GM18502 (cell line): ENCODE data around the gene PLXNB1.
"Not testable (repeated sequence)": the region's sequence is repeated elsewhere in the genome, so short reads cannot be mapped to it uniquely, and the experiment has no call there.

ENCODE experiments used
- ATAC-seq: cut with Tn5 transposase; IDR thresholded peaks from one replicate; pipeline ENCODE4 v1.9.1; 2021; ENCODE audit warnings: mild to moderate bottlenecking; ENCODE audit not compliant: unreplicated experiment, poor library complexity

The PLXNB1 gene

DNA sequence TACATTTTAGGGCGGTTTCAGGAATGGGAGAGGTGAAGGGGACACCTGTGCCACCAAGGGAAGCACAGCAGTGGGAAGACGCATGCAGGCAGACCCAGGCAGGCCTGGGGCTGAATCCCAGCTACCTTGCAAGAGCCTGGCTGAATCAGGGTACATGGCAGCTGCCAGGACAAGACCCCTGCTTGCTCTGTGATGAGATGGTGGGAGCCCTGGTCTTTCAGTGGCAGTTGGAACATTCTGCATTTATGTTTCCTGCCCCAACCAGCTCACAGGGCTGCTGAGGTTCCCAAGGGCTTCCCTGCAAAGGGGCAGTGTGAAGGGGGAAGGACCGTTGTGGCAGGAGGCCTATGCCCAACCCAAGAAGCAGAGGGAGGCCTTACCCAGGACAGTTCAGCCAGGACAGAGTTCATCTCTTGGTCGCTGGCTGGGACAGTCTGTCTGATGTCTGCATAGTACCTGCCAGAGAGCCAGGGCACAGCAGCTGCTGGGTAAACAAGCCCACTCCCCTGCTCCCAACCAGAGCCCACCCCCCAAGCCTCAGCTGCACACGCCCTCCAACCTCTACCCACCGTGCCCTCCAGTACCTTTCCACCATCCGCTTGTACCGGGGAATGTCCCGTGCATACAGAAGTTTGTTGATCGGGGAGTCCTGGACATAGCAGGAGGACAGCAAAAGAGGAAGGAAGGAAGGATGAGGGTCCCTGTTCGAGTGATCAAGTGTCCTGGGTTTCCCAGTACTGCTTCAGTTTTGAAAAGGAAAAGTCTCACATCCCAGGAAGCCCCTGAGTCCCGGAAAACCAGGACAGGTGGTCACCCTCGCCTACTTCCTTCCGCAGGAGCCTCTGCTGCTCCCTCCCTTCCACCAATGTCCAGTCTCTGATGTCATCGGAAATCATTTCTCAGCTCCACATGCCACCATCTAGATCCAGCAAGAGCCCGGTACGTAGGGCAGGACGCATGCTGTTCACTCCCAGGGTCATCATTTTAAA is 23.1 kb downstream of the PLXNB1 start:
- ATAC-seq = no peak

DNA sequence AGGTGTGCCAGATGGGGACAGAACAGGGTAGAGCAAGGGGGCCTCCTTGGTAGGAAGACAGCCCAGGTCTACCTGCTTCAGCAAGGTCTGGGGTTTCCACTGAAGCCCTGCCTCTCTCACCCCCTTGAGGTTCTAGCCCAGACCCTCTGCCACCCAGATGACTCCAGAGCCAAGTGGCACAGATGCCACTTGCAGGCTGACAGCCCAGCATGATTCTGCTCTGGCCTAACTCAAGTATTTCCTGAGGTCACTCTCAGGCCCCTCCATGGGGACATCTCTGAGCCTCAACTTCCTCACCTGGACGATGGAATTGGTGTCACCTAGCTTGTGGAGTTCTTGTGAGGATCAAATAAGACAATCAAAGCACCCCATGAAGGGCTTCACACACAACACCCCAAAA is 23.9 kb downstream of the PLXNB1 start:
- ATAC-seq = no peak

DNA sequence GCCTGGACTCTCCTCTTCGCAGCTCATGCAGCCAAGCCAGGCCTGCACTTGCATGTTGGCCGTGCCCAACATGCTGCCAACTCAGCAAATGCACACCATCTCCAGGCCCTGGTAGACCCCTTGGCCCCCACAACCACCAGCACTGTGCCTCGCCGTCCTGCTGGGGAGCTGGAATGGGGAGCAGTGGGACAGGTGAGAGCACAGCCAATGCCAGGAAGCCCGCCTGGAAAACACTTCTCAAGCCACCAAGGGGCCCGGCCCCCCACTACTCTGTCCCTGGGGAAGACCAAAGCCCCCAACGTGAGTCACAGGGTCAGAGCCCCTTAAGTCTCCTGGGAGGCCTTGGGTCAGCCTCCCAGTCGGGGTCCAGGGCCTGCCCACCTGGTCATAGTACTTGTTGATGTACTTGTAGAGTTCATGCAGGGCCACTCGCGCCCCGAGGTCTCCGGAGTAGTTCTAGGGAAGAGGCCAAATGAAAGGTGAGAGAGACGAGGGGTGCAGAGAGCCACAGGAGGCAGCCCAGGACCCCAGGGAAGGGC is 24.5 kb downstream of the PLXNB1 start:
- no peak for ATAC-seq

DNA sequence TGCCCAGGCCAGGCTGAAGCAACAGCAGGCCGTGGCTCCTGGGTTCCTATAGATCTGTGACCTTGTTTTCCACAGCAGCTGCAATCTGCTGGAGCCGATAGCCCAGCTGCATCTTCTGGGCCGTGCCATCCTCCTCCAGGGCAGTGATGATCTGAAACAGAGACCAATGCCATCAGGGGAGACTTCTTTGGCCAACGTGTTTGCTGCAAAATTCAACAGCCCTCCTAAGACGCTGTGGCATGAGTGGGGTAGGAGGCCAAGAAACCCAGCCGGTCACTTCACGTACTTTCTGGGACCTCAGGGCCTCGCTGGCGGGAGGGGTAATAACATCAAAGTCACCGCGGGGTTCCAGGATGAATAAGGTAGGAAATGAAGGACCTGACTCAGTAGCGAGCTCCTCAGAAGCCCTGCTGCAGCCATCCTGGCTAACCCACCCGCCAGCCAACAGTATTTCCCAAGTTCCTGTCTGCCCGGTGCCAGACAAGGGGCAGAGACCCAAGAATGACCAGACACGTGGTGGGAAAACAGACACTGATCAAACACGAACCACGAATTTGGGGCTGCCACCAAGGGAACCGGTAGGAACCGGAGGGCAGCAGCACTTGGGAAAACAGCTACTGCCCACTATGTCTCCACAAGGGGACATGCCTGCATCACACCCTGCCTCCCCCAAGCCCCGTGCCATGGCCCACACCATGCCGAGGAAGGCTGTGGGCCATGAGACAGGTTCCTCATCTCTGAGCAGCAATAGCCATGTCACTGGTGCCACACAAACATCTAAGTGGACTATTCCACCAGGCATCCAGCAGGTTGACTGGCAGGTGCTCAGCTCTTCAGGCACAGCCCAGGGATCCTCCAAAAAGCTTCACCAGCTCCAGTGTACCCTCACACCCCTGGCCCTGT is 25.2 kb downstream of the PLXNB1 start:
- ATAC-seq = no peak

DNA sequence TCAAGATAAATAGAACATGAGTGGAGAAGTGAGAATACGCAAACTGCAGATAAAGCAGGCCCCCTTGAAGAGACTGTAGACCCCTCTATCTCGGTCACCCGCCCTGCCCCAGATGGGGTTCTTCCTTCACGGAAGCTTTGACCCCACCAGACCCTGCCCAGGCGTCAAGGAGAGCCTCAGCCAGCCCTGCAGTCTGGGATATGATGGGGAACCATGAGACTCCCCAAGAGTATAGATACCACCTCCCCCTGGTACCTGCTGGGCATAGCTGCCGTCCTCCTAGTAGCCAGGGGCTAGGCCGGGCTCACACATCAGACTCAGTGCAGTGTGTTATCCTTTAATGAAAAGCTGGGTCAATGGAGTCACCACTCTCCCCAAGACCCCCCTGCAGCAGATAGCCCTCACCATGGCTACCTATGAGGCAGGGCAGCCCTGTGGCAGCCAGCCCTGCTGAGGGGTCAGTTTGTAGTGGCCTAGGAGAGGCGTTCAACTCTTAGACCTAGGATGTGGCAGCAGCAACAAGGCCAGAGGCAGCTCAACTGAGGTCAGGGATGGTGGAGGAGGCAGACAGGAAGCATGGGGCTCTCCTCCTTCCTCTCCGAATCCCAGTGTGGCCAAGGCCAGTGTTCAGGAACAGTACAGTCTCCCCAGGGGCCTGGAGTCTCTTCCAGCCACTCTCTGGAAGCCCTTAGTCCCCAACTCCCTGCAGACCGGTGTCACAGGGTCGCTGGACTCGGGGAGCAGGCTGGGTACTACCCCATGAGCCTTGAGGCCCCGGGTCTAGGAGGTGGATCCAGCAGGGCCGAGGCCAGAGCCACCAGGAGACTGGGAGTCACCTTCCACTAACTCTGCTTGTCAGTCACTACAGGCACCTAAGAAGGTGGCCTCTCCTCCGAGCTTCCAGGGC is 26.1 kb downstream of the PLXNB1 start:
- ATAC-seq = no peak

DNA sequence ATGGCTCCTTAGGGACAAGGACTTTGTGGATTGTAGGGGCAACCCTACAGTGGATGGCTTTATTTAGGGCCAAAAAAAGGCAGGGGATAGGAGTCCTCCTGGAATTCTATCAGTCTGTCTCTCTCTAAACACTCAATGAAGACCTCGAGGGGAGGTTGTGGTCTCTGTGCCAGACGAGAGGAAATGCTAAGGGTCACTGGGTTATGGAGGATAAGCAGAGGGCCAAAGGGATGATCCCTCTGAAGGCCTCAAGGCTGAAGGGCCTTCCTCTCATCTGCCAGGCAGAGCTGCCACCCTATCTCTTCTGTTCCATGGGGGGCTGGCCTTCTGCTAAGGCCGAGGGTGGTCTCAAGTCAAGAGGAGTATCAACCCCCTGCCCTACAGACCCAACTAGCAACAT is 27.0 kb downstream of the PLXNB1 start:
- ATAC-seq = no peak

DNA sequence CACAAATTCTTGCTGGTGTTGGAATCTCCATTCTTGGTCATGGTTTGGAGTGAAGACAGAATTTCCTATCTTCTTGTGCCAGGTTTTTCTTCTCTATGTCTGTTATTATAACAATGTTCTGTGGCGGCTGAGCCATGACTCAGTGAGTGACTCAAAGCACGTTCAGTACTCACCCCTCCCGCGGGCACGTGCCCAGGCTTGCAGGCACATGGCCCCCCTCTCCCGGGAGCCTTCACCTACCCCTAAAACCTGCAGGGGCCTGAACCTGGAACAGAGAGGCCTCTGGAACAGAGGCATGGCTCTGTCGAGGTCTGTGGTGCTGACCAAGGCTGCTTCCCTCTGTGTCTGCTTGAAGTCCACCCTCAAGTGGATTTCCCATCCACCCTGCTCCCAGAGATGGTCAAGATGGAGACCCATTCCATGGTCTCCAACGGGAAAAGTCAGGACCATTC is 27.6 kb downstream of the PLXNB1 start:
- ATAC-seq = no peak

DNA sequence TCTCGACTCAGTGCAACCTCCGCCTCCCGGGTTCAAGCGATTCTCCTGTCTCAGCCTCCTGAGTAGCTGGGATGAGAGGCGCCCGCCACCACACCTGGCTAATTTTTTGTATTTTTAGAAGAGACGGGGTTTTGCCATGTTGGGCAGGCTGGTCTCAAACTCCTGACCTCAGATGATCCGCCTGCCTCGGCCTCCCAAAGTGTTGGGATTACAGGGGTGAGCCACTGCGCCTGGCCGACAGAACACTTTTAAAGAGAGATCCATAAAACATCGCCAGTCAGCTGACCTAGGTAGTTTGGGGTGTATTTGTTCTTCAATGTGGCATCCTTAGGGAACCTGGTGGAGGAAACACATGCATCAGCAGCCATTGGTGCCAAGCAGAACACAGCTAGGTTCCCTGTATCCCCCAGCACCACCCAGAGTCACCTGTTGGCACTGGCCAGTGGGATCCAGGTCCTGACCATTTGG is 28.4 kb downstream of the PLXNB1 start:
- ATAC-seq = not testable (repeated sequence)

DNA sequence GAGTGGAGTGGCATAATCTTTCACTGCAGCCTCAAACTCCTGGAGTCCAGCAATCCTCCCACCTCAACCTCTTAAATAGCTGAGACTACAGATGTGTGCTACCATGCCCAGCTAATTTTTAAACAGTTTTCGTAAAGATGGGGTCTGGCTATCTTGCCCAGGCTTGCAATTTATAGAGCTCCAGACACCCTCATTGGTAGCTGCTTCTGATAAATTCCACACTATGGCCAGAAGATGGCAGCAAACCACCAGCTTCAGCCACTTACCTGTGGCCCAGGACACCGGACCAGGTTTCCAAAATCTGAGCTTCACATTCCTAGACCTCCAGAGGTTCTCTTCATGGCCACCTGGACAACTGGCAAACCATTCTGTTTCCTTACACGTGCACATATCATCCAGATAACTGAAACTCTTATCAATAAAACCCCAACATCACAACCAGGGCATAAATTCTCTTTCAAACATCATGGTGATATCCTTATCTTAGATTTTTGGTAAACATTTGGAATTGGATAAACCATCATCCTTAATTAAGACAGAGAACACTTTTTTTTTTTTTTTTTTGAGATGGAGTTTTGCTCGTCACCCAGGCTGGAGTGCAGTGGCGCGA is 29.0 kb downstream of the PLXNB1 start:
- ATAC-seq = no peak

DNA sequence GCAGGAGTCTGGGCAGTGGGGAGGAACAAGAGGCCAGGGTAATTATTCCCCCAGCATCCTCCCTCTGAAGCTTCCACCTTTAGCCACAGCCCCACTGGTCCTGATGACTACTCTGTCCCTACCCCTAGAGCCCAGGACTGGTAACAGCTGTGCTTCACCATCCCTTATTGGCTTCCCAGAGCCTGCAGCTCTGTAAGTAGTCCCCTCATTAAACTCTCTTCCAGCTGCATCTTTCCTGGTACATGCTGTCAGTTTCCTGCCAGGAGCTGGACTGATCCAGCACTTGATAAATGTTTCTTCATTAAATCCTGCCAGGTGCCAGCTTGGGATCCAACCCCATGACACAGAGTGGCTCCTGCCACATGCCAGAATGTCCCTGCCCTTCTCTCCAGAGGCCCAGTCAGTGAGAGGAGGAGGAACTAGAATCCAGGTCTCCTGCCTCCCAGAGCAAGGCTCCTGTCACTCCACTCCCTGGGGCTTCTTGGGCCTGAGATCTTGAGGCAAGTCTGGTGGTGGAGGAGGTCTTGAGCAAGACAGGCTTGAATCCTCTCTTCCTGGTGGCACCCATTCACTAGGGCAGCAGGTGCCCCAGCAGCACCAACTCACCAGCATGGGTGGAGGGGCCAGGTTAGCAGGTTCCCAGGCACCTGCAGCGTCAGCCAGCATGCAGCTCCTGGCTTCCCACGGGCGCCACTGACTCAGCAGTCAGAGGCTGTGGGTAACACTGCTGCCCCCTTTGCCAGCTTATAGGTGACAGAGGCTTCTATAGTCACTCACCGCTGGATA is 30.3 kb downstream of the PLXNB1 start:
- ATAC-seq = no peak

DNA sequence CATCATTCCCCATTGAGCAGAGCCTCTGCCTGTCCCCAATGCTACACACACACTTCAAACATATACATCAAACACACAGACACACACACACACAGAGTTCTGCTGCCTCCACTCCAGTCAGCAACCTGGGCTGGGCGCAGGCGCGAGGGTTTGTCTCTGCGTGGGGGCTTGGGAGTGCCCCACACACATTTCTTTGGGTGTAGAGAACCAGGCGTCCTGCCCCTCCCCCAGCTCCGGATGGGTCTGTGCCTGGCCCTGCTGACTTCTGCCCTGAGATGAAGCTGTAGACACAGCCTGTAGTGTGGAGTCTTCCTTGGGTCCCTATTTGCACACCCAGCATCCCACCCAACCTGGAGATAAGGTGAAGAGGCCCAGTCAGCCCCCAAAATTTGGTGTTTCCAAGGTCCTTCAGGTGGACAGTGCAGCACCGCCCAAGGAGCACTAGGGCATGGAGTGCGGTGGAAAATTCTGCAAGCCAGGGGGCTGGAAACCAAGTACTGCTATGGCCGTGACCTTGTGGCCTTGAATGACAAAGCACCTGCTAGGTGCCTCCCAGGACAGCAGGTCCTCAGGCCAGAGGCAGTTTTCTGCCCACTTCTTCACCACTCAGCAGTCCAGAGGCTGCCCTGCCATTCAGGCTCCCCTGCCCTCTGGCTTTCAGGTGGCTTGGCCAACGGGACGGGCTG is 31.0 kb downstream of the PLXNB1 start:
- no peak for ATAC-seq

DNA sequence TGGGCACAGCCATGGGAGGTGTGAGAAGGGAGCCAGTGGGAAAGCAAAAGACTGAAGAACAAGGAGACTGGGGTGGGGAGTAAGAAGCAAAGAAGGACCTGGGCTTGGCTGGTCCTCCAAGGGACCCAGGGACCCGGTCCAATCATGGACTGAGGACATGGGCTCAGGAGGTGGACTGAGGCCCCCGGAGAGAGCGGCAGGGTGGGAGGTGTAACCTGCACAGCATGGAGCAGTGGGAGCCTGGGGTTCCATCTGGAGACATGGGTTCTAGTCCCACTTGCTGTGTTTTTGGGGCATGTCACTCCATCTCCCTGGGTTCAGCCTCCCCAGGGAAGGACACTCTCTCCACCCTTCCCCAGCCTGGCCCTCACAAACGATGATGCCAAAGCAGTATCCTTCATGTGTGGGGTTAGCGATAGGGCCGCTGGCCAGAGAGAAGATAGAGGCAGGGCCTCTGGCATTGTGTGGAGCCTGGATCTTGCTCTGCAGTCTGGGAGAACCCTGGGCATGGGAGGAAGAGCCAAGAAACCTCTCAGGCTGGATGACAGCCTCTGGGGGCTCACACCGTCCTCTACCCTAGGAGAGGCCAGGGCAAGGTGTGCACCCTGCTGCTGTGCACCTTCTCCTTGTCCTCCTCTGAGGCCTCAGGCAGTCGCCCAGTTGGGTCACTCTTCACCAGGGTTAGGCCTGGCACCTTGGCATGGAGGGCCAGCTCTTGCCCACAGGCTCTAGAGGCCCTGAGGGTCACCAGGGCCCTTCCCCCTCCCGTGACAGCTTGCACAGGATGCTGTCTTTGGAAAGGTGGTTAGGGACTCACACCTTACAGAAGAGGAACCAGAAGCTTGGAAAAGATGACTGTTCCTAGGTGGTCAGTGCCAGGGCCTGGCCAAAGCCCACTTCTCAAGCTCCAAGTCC is 31.9 kb downstream of the PLXNB1 start:
- ATAC-seq = no peak

DNA sequence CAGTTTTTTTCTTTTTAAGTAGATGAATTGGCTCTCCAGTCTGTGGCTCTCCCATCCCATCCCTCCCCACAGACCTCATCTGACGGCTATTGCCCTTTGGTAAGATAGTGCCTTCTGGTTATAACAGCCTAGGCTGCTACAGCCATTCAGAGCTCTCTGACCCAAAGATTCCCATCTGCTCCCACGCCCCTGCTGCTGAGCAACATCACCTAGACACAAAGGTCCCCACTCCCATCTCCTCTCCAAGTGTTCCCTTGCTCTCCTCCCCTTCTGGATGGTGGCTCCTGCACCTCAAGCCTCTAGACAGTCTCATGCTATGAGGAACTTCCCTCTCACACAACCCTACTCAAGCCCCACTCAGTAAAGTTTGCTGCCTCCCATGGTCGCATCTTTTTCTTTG is 34.2 kb downstream of the PLXNB1 start:
- ATAC-seq = no peak

DNA sequence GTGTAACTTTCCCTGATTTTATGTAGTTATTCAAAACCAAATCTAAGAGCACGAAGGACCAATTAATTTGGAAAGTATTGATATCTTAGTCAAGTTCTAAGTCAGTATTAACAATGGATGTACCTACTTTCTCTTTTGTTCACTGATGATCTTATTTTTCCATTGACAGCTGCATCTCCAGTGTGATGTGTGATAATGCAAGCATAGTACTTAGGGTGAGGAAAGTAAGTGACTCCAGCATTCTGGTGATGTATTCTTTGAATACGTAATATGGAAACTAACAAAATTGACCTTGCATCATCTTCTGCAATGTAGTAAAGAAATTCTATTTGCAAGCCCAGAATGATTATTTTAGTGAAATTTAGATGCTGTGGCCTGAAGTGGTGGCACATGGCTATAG is 35.5 kb downstream of the PLXNB1 start:
- ATAC-seq = no peak

DNA sequence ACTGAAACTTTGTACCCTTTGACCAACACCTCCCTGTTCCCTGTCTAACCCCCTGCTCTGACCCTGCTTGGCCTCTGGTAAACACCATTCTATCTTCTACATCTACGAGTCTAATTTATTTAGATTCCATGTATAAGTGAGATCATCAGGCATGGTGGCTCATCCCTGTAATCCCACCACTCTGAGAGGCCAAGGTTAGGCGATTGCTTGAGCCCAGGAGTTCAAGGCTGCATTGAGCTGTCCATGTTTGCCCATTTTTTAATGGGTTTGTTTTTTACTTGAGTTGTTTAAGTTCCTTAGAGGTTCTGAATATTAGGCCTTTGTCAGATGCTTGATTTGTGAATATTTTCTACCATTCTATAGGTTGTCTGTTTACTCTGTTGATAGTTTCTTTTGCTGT is 40.9 kb downstream of the PLXNB1 start:
- no peak for ATAC-seq

DNA sequence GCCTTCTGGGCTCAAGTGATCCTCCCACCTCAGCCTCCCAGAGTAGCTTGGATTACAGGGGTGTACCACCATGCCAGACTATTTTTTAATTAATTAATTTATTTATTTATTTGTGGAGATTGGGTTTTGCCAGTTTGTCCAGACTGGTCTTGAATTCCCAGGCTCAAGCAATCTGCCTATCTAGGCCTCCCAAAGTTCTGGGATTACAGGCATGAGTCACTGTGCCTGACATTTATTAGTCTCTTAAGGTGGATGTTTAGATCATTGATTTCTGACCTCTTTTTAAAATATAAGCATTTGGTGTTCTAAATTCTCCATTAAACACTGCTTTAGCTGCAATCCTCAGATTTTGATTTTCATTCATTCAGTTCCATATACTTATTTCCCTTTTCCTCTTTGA is 42.3 kb downstream of the PLXNB1 start:
- no peak for ATAC-seq

DNA sequence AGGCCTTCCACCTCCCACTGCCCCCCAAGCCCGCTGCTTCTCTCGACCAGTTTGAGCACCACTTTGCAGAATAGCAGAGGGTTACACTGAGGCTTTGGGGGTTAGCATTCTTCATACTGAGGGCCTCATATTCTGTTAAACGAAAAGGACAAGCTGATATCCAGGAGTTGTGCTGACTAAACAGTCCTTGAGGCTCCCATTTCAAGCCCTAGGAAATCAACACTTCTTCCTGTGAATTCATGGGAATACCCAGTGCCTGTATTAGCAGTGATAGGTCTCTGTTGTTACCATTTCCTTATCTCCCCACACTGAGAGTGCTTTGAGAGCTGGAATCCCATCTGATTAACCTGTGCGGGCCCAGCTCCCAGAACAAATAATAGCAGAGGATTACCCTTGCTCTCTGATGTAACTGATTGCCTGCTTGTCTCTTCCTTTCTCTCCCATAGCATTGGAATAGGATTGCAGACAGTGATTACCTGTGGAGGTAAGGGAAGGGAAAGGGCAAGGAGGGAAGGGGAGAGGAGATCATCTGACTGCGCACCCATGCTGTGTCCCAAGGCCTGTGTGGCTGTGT is 56.9 kb downstream of the PLXNB1 start:
- ATAC-seq = no peak
